Astrocyte (in vitro differentiated cells and primary cell): ENCODE measurements around the gene A3GALT2.

Source experiments
- CTCF ChIP-seq: IDR thresholded peaks from 2 replicates; pipeline ENCODE4 v1.5.1; 2011; ENCODE audit warnings: low read depth, mild to moderate bottlenecking, inconsistent platforms, low read length, moderate library complexity; ENCODE audit not compliant: insufficient read depth
- EZH2 ChIP-seq: IDR thresholded peaks from 2 replicates; pipeline ENCODE4 v1.6.1; 2012; ENCODE audit warnings: mild to moderate bottlenecking, low read length, inconsistent platforms; ENCODE audit not compliant: insufficient read depth

GRCh38 chr1:33337441-33337840 is 16.5 kb upstream of the A3GALT2 start:
- TF ChIP-seq CTCF (no peak), EZH2 (no peak)
